HG02973 (cell line): Measurements from ENCODE around the gene MRPS33.
"Not testable (repeated sequence)": the region's sequence is repeated elsewhere in the genome, so short reads cannot be mapped to it uniquely, and the experiment has no call there.

Experiments
- ATAC-seq: cut with Tn5 transposase; IDR thresholded peaks from one replicate; pipeline ENCODE4 v1.9.1; 2021; ENCODE audit warnings: moderate library complexity; ENCODE audit not compliant: unreplicated experiment

Gene MRPS33

GRCh38 chr7:141014524-141015395 is at the start of gene MRPS33:
Gene MRPS33, minus strand, starts transcription at chr7:141014952. Its CDS starts 4,319 bp downstream, at chr7:141010633.
- ATAC-seq, result peak; percentile 98

GRCh38 chr7:141057788-141058187 is 43.0 kb upstream of the MRPS33 start:
- no peak for ATAC-seq

DNA sequence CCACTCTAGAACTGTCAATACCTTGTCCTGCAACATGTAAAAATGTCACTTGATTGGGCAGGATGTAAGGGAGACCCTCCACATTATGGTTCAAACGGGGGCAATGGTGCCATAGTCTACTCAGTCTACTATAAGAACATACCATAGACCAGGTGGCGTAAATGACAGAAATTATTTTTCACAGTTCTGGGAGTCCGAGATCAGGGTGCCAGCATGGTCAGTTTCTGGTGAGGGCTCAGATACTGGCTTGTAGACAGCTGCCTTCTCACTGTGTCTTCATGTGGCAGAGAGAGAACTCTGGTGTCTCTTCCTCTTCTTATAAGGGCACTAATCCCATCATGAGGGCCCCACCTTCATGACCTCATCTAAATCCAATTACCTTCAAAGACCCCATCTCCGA is 40.4 kb upstream of the MRPS33 start:
- no peak for ATAC-seq

DNA sequence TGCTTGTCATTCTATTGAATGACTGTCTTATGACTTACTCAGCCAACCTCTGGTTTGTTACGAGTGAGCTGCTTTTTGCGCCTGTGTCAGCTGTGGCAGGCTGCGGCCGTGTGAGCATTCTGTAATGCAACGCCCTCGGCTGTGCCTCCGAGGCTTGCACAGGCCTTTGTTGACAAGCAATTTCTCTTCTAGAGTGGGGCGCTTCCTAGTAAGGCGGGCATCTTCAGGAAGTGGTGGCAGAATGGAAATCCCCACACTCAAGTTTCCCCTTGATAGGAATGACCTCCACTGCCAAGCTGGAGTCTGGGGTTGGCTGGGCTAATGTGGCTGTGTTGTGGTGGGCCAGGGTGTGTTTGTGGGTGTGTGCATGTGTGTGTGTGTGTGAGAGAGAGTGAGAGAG is 38.9 kb upstream of the MRPS33 start:
- ATAC-seq, result no peak

DNA sequence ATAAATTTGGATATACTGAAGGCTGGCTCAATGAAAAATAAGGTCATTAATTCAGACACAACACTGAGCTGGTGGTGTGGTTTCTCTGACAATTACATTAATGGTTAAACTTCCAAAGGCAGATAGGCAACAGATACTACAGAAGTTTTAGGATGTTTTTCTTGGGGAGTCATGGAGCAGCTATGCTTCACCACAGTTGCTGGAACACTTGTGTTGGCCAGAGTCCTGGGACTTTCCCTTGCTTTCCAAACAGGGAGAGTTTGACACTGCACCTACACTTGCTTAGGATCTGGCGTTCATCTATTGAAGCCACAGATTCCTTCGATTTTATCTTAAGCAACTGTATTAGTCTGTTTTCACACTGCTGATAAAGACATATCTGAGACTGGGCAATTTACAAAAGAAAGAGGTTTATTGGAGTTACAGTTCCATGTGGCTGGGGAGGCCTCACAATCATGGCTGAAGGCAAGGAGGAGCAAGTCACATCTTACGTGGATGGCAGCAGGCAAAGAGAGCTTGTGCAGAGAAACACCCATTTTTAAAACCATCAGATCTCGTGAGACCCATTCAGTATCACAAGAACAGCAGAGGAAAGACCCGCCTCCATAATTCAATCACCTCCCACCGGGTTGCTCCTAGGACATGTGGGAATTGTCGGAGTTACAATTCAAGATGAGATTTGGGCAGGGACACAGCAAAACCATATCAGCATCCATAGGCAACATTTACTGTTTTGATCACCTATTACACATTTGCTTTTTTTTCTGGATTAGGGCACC is 31.3 kb upstream of the MRPS33 start:
- no peak for ATAC-seq

DNA sequence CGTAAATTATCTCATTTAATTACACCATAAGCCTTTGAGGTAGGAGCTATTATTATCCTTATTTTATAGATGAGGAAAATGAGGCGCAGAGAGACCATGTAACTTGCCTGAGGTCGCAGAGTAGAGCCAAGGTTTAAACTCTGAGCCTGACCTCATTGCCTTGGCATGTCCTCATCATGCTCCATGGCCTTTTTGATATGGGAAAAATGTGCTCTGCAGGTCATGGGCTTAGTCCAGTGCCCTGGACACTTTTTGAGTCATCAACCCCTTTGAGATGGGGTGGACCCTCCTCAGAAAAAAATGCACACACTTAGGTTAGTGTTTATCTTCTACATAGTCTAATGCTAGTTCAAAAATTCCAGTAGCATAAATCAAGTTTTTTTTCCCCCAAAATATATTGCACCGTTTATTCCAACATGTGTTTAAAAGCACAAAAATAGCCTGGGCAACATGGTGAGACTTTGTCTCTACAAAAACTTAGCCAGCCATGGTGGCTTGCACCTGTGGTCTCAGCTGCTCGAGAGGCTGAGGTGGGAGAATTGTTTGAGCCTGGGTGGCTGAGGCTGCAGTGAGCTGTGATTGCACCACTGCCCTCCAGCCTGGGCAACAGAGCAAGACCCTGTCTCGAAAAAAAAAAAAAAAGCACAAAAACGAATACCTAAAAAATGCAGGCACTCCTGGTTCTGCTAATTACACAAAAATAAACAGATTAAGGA is 30.5 kb upstream of the MRPS33 start:
- no peak for ATAC-seq

DNA sequence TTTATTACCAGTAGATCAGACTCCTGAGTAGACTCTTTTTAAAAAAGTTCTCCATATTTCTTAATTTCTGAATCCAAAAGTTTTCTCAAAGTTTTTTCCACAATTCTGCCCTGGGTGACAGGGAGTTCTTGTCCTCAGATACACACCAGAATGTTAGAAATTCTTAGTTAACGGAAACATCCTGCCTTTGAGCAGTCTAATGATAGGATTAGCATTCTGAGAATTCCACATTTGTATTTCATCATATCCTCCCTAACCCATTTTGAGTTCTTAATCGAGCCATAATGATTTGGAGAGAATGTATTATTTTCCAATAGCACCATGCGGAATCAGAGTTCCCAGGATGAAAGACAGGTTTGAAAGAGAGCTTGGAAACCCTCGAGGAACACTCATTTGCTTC is 28.9 kb upstream of the MRPS33 start:
- no peak for ATAC-seq

DNA sequence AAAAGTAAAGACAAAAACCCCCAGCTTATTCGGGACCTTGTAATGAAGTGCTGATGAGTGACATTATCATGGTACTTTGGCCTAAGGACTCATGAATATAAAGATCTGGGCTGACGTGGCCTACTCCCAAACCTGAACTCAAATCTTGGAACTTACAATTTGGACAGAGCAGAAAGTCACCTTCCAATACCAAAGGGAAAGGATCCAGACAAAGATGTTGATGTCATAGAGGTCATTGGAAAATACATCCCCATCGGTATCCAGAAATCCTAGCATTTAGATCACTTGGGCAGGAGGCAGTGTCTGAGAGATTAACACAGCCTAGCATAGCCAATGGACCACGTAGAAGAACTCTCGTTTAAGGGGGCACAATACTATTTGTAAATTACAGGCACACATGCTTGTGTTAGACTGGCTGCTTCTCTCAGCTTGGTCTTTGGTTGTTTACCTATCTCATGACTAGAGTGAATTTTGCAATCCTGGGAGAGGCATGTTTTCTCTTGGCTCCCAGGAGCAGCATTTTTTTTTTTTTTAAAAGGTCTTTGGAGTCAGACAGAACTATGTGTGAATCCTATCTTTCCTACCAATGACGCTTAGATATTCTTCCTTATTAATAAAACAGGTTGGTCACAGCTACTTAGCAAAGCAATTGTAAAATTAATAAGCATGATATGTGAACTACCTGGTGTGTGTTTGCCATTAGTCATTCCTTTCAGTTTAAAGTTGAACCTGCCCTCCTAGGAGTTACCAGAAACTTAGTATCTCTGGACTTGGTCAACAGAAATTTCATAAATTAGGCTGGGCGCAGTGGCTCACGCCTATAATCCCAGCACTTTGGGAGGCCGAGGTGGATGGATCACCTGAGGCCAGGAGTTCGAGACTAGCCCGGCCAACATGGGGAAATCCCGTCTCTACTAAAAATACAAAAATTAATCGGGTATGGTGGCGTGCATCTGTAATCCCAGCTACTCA is 27.8 kb upstream of the MRPS33 start:
- ATAC-seq, result no peak

GRCh38 chr7:141039376-141039775 is 24.6 kb upstream of the MRPS33 start:
- ATAC-seq, result no peak

- not testable (repeated sequence) for ATAC-seq
Observed at GRCh38 chr7:141038100-141038499, 23.3 kb upstream of the MRPS33 start.

- ATAC-seq, result not testable (repeated sequence)
Observed at GRCh38 chr7:141032539-141033323, 18.0 kb upstream of the MRPS33 start.

GRCh38 chr7:141028767-141029166 is 14.0 kb upstream of the MRPS33 start:
- ATAC-seq, result no peak

DNA sequence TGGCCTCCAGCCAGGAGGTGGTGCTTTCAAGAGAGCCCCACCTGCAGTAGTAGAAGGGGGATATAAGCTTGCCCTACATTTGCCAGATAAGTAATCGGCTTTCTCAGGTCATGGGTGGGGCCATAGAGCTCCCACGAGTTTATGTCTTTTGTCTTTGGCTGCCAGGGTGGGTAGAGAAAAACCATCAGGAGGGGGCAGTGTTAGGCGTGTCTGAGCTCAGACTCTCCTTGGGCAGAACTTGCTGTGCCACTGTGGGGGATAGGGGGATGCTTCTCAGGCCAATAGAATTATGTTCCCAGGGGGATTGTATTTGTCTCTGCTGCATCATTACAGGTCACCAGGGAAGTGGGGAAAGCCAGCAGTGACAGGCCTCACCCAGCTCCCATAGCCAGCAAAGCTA is 12.3 kb upstream of the MRPS33 start:
- ATAC-seq, result no peak

- ATAC-seq, result no peak
Observed at GRCh38 chr7:141024668-141025067, 9.9 kb upstream of the MRPS33 start.

DNA sequence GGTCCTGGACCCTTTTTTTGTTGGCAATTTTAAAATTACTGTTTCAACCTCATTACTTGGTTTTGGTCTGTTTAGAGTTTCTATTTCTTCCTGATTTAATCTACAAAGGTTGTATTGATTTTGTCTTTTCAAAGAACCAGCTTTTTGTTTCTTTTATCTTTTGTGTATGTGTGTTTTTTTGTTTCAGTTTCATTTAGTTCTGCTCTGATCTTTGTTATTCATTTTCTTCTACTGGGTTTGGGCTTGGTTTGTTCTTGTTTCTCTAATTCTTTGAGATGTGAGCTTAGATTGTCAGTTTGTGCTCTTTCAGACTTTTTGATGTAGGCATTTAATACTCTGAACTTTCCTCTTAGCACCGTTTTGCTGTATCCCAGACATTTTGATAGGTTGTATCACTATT is 8.5 kb upstream of the MRPS33 start:
- ATAC-seq, result no peak

DNA sequence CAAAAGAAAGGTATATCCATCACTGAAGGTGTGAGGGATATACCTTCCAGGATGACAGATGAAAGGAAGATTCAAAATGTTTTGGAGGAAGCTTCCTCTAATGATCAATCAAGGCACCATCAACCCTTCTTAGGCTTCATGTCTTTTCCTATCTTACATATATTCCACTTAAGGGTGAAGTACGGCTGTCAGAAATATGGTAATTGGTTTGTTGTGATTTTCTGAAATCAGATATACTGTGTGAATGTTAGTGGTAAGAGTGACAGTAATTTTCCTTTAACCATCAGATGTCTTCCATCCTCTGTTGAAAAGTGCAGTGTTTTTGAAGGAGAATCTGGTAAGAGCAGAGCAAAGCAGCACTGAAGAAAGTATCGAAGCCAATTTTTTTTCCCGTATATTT is 2.8 kb upstream of the MRPS33 start:
- ATAC-seq, result no peak

- ATAC-seq, result no peak
Observed at GRCh38 chr7:141016349-141016748, 1.6 kb upstream of the MRPS33 start.

DNA sequence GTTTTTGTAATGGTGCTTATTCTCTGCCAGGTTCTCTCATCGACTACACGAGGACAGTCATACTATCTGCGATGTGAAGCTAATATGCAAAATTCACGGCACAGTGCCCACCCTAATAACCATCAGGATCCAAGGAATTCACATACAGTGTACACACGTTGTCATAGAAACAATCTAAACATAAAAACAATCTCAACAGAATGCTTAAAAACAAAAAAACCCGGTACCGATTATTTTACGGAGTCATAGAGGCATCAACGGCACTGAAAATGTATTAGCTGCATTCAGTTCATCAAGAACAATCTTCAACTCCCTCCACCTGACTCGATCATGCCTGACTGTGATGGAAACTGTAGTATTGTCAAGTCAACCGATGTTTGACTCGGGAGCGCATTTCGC is 628 bp downstream of the MRPS33 start:
- ATAC-seq, result peak; percentile 7

DNA sequence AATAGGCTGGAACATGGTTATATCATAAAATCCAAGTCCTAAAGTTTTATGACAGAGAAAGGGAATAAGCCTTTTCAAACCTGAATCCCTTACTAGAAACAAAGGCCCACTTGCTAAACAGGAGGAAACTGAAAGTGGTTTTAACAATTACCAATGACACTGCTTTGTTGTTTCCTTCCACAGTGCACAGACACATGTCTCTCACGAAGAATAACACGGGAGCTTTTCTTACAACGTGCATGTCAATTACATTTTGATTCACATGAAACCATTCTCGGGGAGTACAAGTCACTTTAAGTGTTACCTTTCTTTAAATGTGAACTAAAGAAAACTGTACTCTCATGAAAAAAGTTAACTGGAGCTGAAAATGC is 1.4 kb downstream of the MRPS33 start:
- no peak for ATAC-seq
